ENCODE results near the gene SYCN.
A peak's percentile ranks its signal among the peaks of the same experiment; 100 is the strongest.

The SYCN gene

GRCh38 chr19:39194832-39195542 is 9.1 kb downstream of the SYCN start:
- no peak for TF ChIP-seq CTCF (IDR thresholded peaks at IDR 0.05; ENCODE audit: extremely low read depth, insufficient read depth, missing control alignments)
- in situ Hi-C loops (cut with MboI; ENCODE audit: low pct_unique_long_range_greater_than_20kb, low sequenced_read_pairs, unreplicated experiment), result no loop called here
- no peak for DNase-seq (ENCODE audit: low spot score)

- in situ Hi-C loops (cut with MboI; ENCODE audit: low pct_unique_long_range_greater_than_20kb, low sequenced_read_pairs, unreplicated experiment), result no loop called here
- DNase-seq (ENCODE audit: low spot score), result no peak
- no peak for TF ChIP-seq CTCF (IDR thresholded peaks at IDR 0.05; ENCODE audit: extremely low read depth, insufficient read depth, missing control alignments)
Observed at GRCh38 chr19:39193803-39194202, 10.3 kb downstream of the SYCN start.

GRCh38 chr19:39192846-39193245 is 11.2 kb downstream of the SYCN start:
- no peak for TF ChIP-seq CTCF (IDR thresholded peaks at IDR 0.05; ENCODE audit: extremely low read depth, insufficient read depth, missing control alignments)
- in situ Hi-C loops (cut with MboI; ENCODE audit: low pct_unique_long_range_greater_than_20kb, low sequenced_read_pairs, unreplicated experiment), result no loop called here
- no peak for DNase-seq (ENCODE audit: low spot score)

GRCh38 chr19:39190768-39191167 is 13.3 kb downstream of the SYCN start:
- in situ Hi-C loops (cut with MboI; ENCODE audit: low pct_unique_long_range_greater_than_20kb, low sequenced_read_pairs, unreplicated experiment), result no loop called here
- DNase-seq (ENCODE audit: low spot score), result no peak

GRCh38 chr19:39188960-39189359 is 15.1 kb downstream of the SYCN start:
- no peak for TF ChIP-seq CTCF (IDR thresholded peaks at IDR 0.05; ENCODE audit: extremely low read depth, insufficient read depth, missing control alignments)
- no peak for DNase-seq (ENCODE audit: low spot score)
- in situ Hi-C loops (cut with MboI; ENCODE audit: low pct_unique_long_range_greater_than_20kb, low sequenced_read_pairs, unreplicated experiment), result no loop called here

More at GRCh38 chr19:39190768-39191167, 13.3 kb downstream of the SYCN start:
- no peak for TF ChIP-seq CTCF (IDR thresholded peaks at IDR 0.05; ENCODE audit: extremely low read depth, insufficient read depth, missing control alignments)

GRCh38 chr19:39187552-39187943 is 16.5 kb downstream of the SYCN start:
- in situ Hi-C loops (cut with MboI; ENCODE audit: low pct_unique_long_range_greater_than_20kb, low sequenced_read_pairs, unreplicated experiment), result no loop called here
- TF ChIP-seq CTCF (IDR thresholded peaks at IDR 0.05; ENCODE audit: extremely low read depth, insufficient read depth, missing control alignments), result peak; percentile 7
- no peak for DNase-seq (ENCODE audit: low spot score)

Measured in GM13977 (cell line).